Measurements from ENCODE around the gene CADM1. TPM values are rescaled to one million over a fixed set of nuclear protein-coding genes. Genes with fewer than 3 reads are reported as not detected.

Gene CADM1
- total and polyA plus RNA-seq, 4 donors = 13.0 to 40.6 (median 28.9) TPM

DNA sequence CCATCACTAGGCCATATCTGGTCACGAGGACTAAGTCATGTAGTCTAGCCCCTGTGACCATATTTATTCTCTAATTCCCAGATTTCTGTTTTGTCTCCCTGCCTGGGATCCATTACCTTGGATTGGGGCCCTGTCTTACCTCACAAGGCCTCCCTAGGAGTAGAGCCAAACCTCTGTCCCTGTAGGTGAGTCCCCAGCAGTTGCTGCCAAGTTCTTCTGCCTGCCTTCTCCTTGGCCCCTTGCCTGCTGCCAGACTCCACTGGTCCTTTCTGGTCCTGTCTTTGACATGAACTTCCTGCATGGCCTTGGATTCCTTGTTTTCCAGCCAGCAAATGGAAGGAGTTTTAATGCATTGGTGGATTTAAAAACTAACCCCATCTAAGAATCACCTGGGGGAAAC, 35.6 kb upstream of the CADM1 start (continued):
- TF ChIP-seq, protein P1, sequence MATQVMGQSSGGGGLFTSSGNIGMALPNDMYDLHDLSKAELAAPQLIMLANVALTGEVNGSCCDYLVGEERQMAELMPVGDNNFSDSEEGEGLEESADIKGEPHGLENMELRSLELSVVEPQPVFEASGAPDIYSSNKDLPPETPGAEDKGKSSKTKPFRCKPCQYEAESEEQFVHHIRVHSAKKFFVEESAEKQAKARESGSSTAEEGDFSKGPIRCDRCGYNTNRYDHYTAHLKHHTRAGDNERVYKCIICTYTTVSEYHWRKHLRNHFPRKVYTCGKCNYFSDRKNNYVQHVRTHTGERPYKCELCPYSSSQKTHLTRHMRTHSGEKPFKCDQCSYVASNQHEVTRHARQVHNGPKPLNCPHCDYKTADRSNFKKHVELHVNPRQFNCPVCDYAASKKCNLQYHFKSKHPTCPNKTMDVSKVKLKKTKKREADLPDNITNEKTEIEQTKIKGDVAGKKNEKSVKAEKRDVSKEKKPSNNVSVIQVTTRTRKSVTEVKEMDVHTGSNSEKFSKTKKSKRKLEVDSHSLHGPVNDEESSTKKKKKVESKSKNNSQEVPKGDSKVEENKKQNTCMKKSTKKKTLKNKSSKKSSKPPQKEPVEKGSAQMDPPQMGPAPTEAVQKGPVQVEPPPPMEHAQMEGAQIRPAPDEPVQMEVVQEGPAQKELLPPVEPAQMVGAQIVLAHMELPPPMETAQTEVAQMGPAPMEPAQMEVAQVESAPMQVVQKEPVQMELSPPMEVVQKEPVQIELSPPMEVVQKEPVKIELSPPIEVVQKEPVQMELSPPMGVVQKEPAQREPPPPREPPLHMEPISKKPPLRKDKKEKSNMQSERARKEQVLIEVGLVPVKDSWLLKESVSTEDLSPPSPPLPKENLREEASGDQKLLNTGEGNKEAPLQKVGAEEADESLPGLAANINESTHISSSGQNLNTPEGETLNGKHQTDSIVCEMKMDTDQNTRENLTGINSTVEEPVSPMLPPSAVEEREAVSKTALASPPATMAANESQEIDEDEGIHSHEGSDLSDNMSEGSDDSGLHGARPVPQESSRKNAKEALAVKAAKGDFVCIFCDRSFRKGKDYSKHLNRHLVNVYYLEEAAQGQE (IDR thresholded peaks at IDR 0.05) = no peak
- no peak for TF ChIP-seq EGR1 (IDR thresholded peaks at IDR 0.05; ENCODE audit: low read depth in 2 of 2)
- TF ChIP-seq, protein P2, sequence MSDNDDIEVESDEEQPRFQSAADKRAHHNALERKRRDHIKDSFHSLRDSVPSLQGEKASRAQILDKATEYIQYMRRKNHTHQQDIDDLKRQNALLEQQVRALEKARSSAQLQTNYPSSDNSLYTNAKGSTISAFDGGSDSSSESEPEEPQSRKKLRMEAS (IDR thresholded peaks at IDR 0.05) = no peak
- no peak for TF ChIP-seq RXRA (IDR thresholded peaks at IDR 0.05)
- no peak for TF ChIP-seq ATF3 (IDR thresholded peaks at IDR 0.05)

DNA sequence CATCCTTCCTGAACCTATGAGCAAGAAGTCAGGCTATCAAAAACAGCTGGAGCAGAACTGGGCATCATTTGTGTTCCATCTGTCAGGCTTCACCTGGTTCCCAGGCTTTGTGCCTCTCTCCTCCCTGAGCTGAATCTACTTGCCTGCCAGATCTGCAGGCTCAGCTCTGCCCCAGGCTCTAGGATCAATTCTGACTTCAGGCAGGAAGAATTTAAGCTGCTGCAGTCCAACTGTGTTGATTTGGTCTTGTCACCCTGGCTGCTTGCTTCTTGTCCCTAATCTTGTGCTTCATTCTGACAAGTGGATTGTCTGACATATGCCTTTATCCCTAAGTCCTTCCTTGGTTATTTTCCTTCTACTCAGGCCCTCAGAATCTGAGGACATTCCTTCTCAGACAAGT, 31.6 kb upstream of the CADM1 start:
- Histone ChIP-seq H3K9me3 (ENCODE audit: control insufficient read depth in 4 of 4, low read length in 3 of 4) (no peaks in the 10 kb centered on the region), H3K4me3 (ENCODE audit: low read depth in 1 of 3, low read length in 3 of 3) (no peak overlapping the region), H3K36me3 (ENCODE audit: control insufficient read depth in 4 of 4, insufficient read depth in 3 of 4, low read depth in 1 of 4, low read length in 3 of 4) (no peaks in the 10 kb centered on the region), H3K9ac (ENCODE audit: low read depth in 1 of 2, low read length in 2 of 2) (no peak overlapping the region), H3K27ac (ENCODE audit: low read depth in 1 of 2, low read length in 2 of 2) (no peak overlapping the region), H3K4me1 (ENCODE audit: control insufficient read depth in 4 of 4, insufficient read depth in 4 of 4, low read length in 3 of 4) (no peaks in the 10 kb centered on the region), H3K27me3 (ENCODE audit: control insufficient read depth in 4 of 4, insufficient read depth in 4 of 4, low read length in 3 of 4) (no peaks in the 10 kb centered on the region)
- no peak for DNase-seq (ENCODE audit: low spot score)
- no peak for TF ChIP-seq RAD21 (IDR thresholded peaks at IDR 0.05)
- no peak for TF ChIP-seq FOXA2 (IDR thresholded peaks at IDR 0.05)
- TF ChIP-seq NR2F2 (IDR thresholded peaks at IDR 0.05) = no peak
- no peak for TF ChIP-seq HNF4G (IDR thresholded peaks at IDR 0.05)
- no peak for TF ChIP-seq GABPA (IDR thresholded peaks at IDR 0.05 in 1 of 2, conservative IDR thresholded peaks at IDR 0.05 in 1 of 2)
- no peak for TF ChIP-seq ZBTB33 (IDR thresholded peaks at IDR 0.05)
- TF ChIP-seq SP1 (IDR thresholded peaks at IDR 0.05) = no peak
- no peak for TF ChIP-seq EGR1 (IDR thresholded peaks at IDR 0.05; ENCODE audit: low read depth in 2 of 2)
- TF ChIP-seq, protein P2 (IDR thresholded peaks at IDR 0.05) = no peak
- no peak for TF ChIP-seq TAF1 (conservative IDR thresholded peaks at IDR 0.05)
- no peak for TF ChIP-seq FOXA1 (IDR thresholded peaks at IDR 0.05)
- TF ChIP-seq YY1 (IDR thresholded peaks at IDR 0.05) = no peak
- no peak for TF ChIP-seq HNF4A (conservative IDR thresholded peaks at IDR 0.05)
- no peak for TF ChIP-seq JUND (IDR thresholded peaks at IDR 0.05)
- TF ChIP-seq, protein P3, sequence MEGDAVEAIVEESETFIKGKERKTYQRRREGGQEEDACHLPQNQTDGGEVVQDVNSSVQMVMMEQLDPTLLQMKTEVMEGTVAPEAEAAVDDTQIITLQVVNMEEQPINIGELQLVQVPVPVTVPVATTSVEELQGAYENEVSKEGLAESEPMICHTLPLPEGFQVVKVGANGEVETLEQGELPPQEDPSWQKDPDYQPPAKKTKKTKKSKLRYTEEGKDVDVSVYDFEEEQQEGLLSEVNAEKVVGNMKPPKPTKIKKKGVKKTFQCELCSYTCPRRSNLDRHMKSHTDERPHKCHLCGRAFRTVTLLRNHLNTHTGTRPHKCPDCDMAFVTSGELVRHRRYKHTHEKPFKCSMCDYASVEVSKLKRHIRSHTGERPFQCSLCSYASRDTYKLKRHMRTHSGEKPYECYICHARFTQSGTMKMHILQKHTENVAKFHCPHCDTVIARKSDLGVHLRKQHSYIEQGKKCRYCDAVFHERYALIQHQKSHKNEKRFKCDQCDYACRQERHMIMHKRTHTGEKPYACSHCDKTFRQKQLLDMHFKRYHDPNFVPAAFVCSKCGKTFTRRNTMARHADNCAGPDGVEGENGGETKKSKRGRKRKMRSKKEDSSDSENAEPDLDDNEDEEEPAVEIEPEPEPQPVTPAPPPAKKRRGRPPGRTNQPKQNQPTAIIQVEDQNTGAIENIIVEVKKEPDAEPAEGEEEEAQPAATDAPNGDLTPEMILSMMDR (IDR thresholded peaks at IDR 0.05; ENCODE audit: low read depth, low read length, missing input control) = no peak

Data from liver (tissue), 9 donors.